ENCODE measurements around the gene PDGFA.
A peak's percentile ranks its signal among the peaks of the same experiment; 100 is the strongest.

PDGFA gene

GRCh38 chr7:520503-521161, 986 bp upstream of the PDGFA start:
- TF ChIP-seq CTCF (IDR thresholded peaks at IDR 0.05; ENCODE audit: low read depth, low read length, missing control alignments): no peak
- DNase-seq (ENCODE audit: extremely low read depth, low read depth): no peak
- H3K4me3 ChIP-seq (replicated peaks; ENCODE audit: low read depth, low read length): no peak overlapping the region

DNA sequence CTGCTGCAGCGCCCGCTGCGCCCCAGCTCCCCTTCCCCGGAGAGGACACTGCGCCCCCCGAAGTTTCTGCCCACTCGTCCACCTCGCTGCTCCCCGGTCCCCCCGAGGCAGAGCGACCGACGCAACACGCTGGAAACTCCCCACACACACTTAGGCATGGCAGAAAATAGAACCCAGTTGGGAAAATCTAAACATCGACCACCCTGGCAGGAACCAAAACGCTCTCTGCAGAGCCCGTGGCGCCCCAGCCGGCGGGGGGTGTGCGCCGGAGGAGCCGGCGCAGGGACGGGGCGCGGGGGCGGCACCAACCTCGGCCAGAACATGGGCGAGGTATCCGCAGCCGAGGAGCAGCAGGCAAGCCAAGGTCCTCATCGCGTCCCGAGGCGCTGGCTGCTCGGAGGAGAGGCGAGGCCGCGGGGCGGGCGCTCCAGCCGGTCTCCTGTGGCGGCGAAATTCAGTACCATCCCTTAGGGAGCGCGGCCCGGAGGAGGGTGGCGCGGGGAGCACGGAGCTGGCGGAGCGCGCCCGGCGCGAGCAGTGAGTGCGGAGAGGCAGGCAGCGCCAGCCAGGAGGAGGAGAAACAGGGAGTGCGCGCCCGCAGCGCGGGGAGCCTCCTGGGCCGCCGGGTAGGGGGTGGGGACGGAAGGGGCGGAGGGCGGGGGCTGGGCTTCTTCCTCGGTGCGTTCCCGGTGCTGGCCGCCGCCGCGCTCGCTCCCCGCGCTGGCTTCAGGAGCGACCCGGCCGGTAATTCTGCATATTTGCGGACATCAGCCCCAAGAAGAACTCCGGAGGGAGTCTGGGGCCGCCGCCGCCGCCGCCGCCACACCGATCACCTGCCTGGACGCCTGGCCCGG, 789 bp downstream of the PDGFA start:
- H3K4me3 ChIP-seq (replicated peaks; ENCODE audit: low read depth, low read length): peak overlapping the region; percentile 38
- no peak for TF ChIP-seq CTCF (IDR thresholded peaks at IDR 0.05; ENCODE audit: low read depth, low read length, missing control alignments)
- DNase-seq (ENCODE audit: extremely low read depth, low read depth): no peak

GRCh38 chr7:517774-518629, 1.6 kb downstream of the PDGFA start:
- no peak for DNase-seq (ENCODE audit: extremely low read depth, low read depth)
- TF ChIP-seq CTCF (IDR thresholded peaks at IDR 0.05; ENCODE audit: low read depth, low read length, missing control alignments): no peak
- H3K4me3 ChIP-seq (replicated peaks; ENCODE audit: low read depth, low read length): peak overlapping the region; percentile 38

GRCh38 chr7:516606-517456, 2.8 kb downstream of the PDGFA start:
- no peak for TF ChIP-seq CTCF (IDR thresholded peaks at IDR 0.05; ENCODE audit: low read depth, low read length, missing control alignments)
- no peak for DNase-seq (ENCODE audit: extremely low read depth, low read depth)
- H3K4me3 ChIP-seq (replicated peaks; ENCODE audit: low read depth, low read length): no peak overlapping the region

- H3K4me3 ChIP-seq (replicated peaks; ENCODE audit: low read depth, low read length): no peak overlapping the region
- no peak for DNase-seq (ENCODE audit: extremely low read depth, low read depth)
- no peak for TF ChIP-seq CTCF (IDR thresholded peaks at IDR 0.05; ENCODE audit: low read depth, low read length, missing control alignments)
Measured at GRCh38 chr7:516216-516605, 3.4 kb downstream of the PDGFA start.

DNA sequence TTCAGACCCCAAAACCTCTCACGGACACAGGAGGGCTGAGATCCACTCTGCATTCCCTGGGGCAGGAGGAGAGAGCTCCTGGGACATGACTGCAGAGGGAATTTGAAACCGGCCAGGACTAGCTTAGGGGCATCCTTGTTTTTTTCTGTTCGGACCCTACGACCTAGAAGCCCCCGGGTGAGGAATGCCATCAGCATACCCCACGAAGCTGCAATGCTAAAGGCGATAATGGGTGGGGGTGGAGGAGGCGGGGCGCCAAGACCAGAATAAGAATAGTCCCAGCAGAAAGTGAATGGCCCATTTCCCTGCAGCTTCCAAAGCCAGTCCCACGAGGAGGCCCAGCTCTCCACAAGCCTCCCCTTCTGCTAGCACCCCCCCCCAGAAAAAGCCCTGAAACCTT, 4.0 kb downstream of the PDGFA start:
- no peak for DNase-seq (ENCODE audit: extremely low read depth, low read depth)
- no peak for TF ChIP-seq CTCF (IDR thresholded peaks at IDR 0.05; ENCODE audit: low read depth, low read length, missing control alignments)
- H3K4me3 ChIP-seq (replicated peaks; ENCODE audit: low read depth, low read length): no peak overlapping the region
